Neuronal stem cell (in vitro differentiated cells): ENCODE data around the gene DCC.

Source experiments
- DNase-seq: peaks from one replicate; pipeline ENCODE4 v3.0.0-alpha.2; 2013; ENCODE audit warnings: low spot score
- H2AFZ ChIP-seq: one replicate; pipeline ENCODE4 v1.6.1; 2013; ENCODE audit warnings: mild to moderate bottlenecking, low read length, inconsistent platforms
- H2AK5ac ChIP-seq: 2 replicates; pipeline ENCODE4 v1.6.1; 2013; ENCODE audit warnings: low read depth, mild to moderate bottlenecking, inconsistent platforms, low read length, moderate library complexity, mixed read lengths
- H2BK120ac ChIP-seq: 2 replicates; pipeline ENCODE4 v1.6.1; 2013; ENCODE audit warnings: low read depth, mild to moderate bottlenecking, inconsistent platforms, low read length, moderate library complexity, mixed read lengths
- H2BK12ac ChIP-seq: one replicate; pipeline ENCODE4 v1.6.1; 2013; ENCODE audit warnings: low read length, inconsistent platforms
- H2BK15ac ChIP-seq: 2 replicates; pipeline ENCODE4 v1.6.1; 2013; ENCODE audit warnings: mild to moderate bottlenecking, low read length, inconsistent platforms, mixed read lengths
- H2BK5ac ChIP-seq: one replicate; pipeline ENCODE4 v1.6.1; 2013; ENCODE audit warnings: inconsistent platforms, mild to moderate bottlenecking, low read length, moderate library complexity
- H3K14ac ChIP-seq: one replicate; pipeline ENCODE4 v1.6.1; 2013; ENCODE audit warnings: low read length, inconsistent platforms
- H3K18ac ChIP-seq: 2 replicates; pipeline ENCODE4 v1.6.1; 2013; ENCODE audit warnings: low read length, inconsistent platforms
- H3K23ac ChIP-seq: 2 replicates; pipeline ENCODE4 v1.6.1; 2013; ENCODE audit warnings: low read depth, mild to moderate bottlenecking, mixed read lengths, low read length, inconsistent platforms; ENCODE audit not compliant: poor library complexity
- H3K27ac ChIP-seq: replicated peaks from 3 replicates; pipeline ENCODE4 v1.5.1; 2013; ENCODE audit warnings: low read length, inconsistent platforms
- H3K27me3 ChIP-seq, 3 experiments: 2 replicates each; pipeline ENCODE4 v1.6.1; 2013; ENCODE audit warnings: low read length in 3 of 3, mild to moderate bottlenecking in 2 of 3, inconsistent platforms in 1 of 3, low read depth in 1 of 3, mixed read lengths in 1 of 3, moderate library complexity in 1 of 3; ENCODE audit not compliant: control insufficient read depth in 3 of 3, insufficient read depth in 3 of 3
- H3K36me3 ChIP-seq, 2 donors: replicated peaks in 1 of 2; 2 replicates each; pipeline ENCODE4 v1.6.1; 2013; ENCODE audit warnings: low read length in 2 of 2; ENCODE audit not compliant: control insufficient read depth in 2 of 2, insufficient read depth in 2 of 2
- H3K4ac ChIP-seq: 2 replicates; pipeline ENCODE4 v1.6.1; 2013; ENCODE audit warnings: inconsistent platforms, mild to moderate bottlenecking, low read length, moderate library complexity
- H3K4me1 ChIP-seq, 2 donors: 1 replicate in 1 of 2; 2 replicates in 1 of 2; pipeline ENCODE4 v1.6.1; 2013; ENCODE audit warnings: low read length in 2 of 2, low read depth in 1 of 2; ENCODE audit not compliant: control insufficient read depth in 2 of 2, insufficient read depth in 1 of 2
- H3K4me2 ChIP-seq: one replicate; pipeline ENCODE4 v1.6.1; 2013; ENCODE audit warnings: mild to moderate bottlenecking, low read length, inconsistent platforms; ENCODE audit not compliant: insufficient read depth, poor library complexity, severe bottlenecking
- H3K4me3 ChIP-seq, 2 donors: 2 replicates each; pipeline ENCODE4 v1.5.1; 2013; ENCODE audit warnings: low read length in 2 of 2, mild to moderate bottlenecking in 2 of 2, inconsistent platforms in 1 of 2, moderate library complexity in 1 of 2
- H3K79me1 ChIP-seq: one replicate; pipeline ENCODE4 v1.6.1; 2013; ENCODE audit warnings: low read depth, mild to moderate bottlenecking, inconsistent platforms, low read length, moderate library complexity
- H3K9ac ChIP-seq: one replicate; pipeline ENCODE4 v1.6.1; 2013; ENCODE audit warnings: mild to moderate bottlenecking, low read depth, low read length, inconsistent platforms; ENCODE audit not compliant: poor library complexity
- H3K9me3 ChIP-seq, 2 donors: replicated peaks in 1 of 2; 2 replicates each; pipeline versions ENCODE3 to v1.6.1; 2013; ENCODE audit warnings: low read length in 2 of 2, mild to moderate bottlenecking in 2 of 2, inconsistent platforms in 1 of 2, low read depth in 1 of 2, mixed read lengths in 1 of 2, moderate library complexity in 1 of 2; ENCODE audit not compliant: control insufficient read depth in 2 of 2, insufficient read depth in 1 of 2
- H4K8ac ChIP-seq: one replicate; pipeline ENCODE4 v1.6.1; 2013; ENCODE audit warnings: low read depth, mild to moderate bottlenecking, inconsistent platforms, low read length, moderate library complexity
- H4K91ac ChIP-seq: one replicate; pipeline ENCODE4 v1.6.1; 2013; ENCODE audit warnings: low read length, low read depth, mild to moderate bottlenecking, inconsistent platforms; ENCODE audit not compliant: poor library complexity
- WGBS, 2 donors: extraction: QIAGEN DNeasy Blood & Tissue Kit; methylation state at CpG; one replicate each; pipeline ENCODE4 v1.1.7; 2013; ENCODE audit warnings: missing lambda C conversion rate in 2 of 2, mixed read lengths in 1 of 2; ENCODE audit not compliant: insufficient read length in 2 of 2, insufficient replicate concordance in 1 of 2; ENCODE audit errors: extremely low coverage in 2 of 2; 5-methylcytosine and 5-hydroxymethylcytosine counted together

DCC gene

GRCh38 chr18:52992041-52992440, 652.0 kb downstream of the DCC start:
- H3K27ac ChIP-seq = no peak overlapping the region
- no peak overlapping the region for H3K18ac ChIP-seq
- H2BK5ac ChIP-seq = no peak overlapping the region
- H2AFZ ChIP-seq = no peak overlapping the region
- no peak overlapping the region for H3K4ac ChIP-seq
- no peak overlapping the region for H3K4me3 ChIP-seq
- no peak overlapping the region for H3K9ac ChIP-seq
- no CpG with 5 or more reads among the region's 6 CpGs for WGBS, 2 donors
- H4K8ac ChIP-seq = no peak overlapping the region
- H2BK15ac ChIP-seq = no peak overlapping the region
- H2AK5ac ChIP-seq = no peak overlapping the region
- no peak overlapping the region for H3K4me2 ChIP-seq
- H3K9me3 ChIP-seq = no peaks in the 10 kb centered on the region
- no peaks in the 10 kb centered on the region for H3K36me3 ChIP-seq
- H3K79me1 ChIP-seq = no peaks in the 10 kb centered on the region
- no peaks in the 10 kb centered on the region for H3K4me1 ChIP-seq
- H3K14ac ChIP-seq = no peak overlapping the region
- DNase-seq = peak; percentile 9
- H3K23ac ChIP-seq = no peak overlapping the region
- no peak overlapping the region for H4K91ac ChIP-seq
- H3K27me3 ChIP-seq = no peaks in the 10 kb centered on the region
- no peak overlapping the region for H2BK120ac ChIP-seq
- H2BK12ac ChIP-seq = no peak overlapping the region

GRCh38 chr18:52995875-52996274, 655.9 kb downstream of the DCC start:
- H3K23ac ChIP-seq = no peak overlapping the region
- H3K27me3 ChIP-seq = no peaks in the 10 kb centered on the region
- no peak overlapping the region for H2AK5ac ChIP-seq
- no peaks in the 10 kb centered on the region for H3K4me1 ChIP-seq
- H3K36me3 ChIP-seq = no peaks in the 10 kb centered on the region
- no peak overlapping the region for H3K4ac ChIP-seq
- no peak overlapping the region for H2AFZ ChIP-seq
- H3K9me3 ChIP-seq = no peaks in the 10 kb centered on the region
- no peak overlapping the region for H2BK12ac ChIP-seq
- no peaks in the 10 kb centered on the region for H3K79me1 ChIP-seq
- no peak overlapping the region for H3K4me3 ChIP-seq
- no peak overlapping the region for H3K4me2 ChIP-seq
- no peak overlapping the region for H2BK120ac ChIP-seq
- no peak overlapping the region for H4K91ac ChIP-seq
- H2BK15ac ChIP-seq = no peak overlapping the region
- no peak overlapping the region for H4K8ac ChIP-seq
- WGBS, 2 donors = no CpG with 5 or more reads among the region's 4 CpGs
- no peak overlapping the region for H3K27ac ChIP-seq
- no peak for DNase-seq
- H3K18ac ChIP-seq = no peak overlapping the region
- H3K9ac ChIP-seq = no peak overlapping the region
- H3K14ac ChIP-seq = no peak overlapping the region
- no peak overlapping the region for H2BK5ac ChIP-seq

- no peak overlapping the region for H2BK120ac ChIP-seq
- H4K91ac ChIP-seq = no peak overlapping the region
Measured at GRCh38 chr18:52999633-53000032, 659.6 kb downstream of the DCC start.

DNA sequence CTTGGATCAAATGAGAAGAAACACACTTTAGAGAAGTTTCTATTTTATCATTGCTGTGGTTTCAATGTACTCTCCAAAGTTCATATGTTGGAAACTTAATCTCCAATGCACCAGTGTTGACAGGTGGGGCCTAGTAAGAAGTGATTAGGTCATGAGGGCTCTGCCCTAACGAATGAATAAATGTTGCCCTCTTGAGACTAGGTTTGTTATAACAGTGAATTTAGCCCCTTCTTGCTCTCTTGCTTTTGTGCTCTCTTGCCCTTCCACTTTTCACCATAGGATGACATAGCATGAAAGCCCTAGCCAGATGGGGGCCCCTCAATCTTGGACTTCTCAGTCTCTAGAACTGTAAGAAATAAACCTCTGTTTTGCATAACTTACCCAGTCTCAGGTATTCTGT, 664.8 kb downstream of the DCC start:
- Histone ChIP-seq H2AK5ac (no peak overlapping the region), H3K18ac (no peak overlapping the region), H2BK120ac (no peak overlapping the region), H3K27me3 (no peaks in the 10 kb centered on the region), H3K9me3 (no peaks in the 10 kb centered on the region), H2AFZ (no peak overlapping the region), H3K4me3 (no peak overlapping the region), H2BK5ac (no peak overlapping the region), H3K23ac (no peak overlapping the region), H2BK12ac (no peak overlapping the region), H3K14ac (no peak overlapping the region), H2BK15ac (no peak overlapping the region), H3K36me3 (no peaks in the 10 kb centered on the region), H4K91ac (no peak overlapping the region), H3K4ac (no peak overlapping the region), H3K79me1 (no peaks in the 10 kb centered on the region), H3K4me2 (no peak overlapping the region), H4K8ac (no peak overlapping the region), H3K4me1 (no peaks in the 10 kb centered on the region), H3K27ac (no peak overlapping the region), H3K9ac (no peak overlapping the region)
- no CpG with 5 or more reads among the region's 1 CpG for WGBS, 2 donors
- no peak for DNase-seq

More at GRCh38 chr18:52999633-53000032, 659.6 kb downstream of the DCC start:
- Histone ChIP-seq H3K4me3 (no peak overlapping the region), H3K4ac (no peak overlapping the region), H3K18ac (no peak overlapping the region), H3K23ac (no peak overlapping the region), H2BK12ac (no peak overlapping the region), H3K36me3 (no peaks in the 10 kb centered on the region), H3K4me2 (no peak overlapping the region), H3K9me3 (no peaks in the 10 kb centered on the region), H2AK5ac (no peak overlapping the region), H4K8ac (no peak overlapping the region), H2BK5ac (no peak overlapping the region), H3K79me1 (no peaks in the 10 kb centered on the region), H3K4me1 (no peaks in the 10 kb centered on the region), H3K27me3 (no peaks in the 10 kb centered on the region), H3K9ac (no peak overlapping the region), H2AFZ (no peak overlapping the region), H3K27ac (no peak overlapping the region), H2BK15ac (no peak overlapping the region), H3K14ac (no peak overlapping the region)
- no peak for DNase-seq
- no CpG with 5 or more reads among the region's 2 CpGs for WGBS, 2 donors
